H1 (cell line): ENCODE results near the gene CFAP53. TPM values are rescaled to one million over a fixed set of nuclear protein-coding genes. Genes with fewer than 3 reads are reported as not detected.

Experiments
- CTCF ChIA-PET: fragments of 300-600 bp; sonication (Branson Sonifier 250); formaldehyde crosslinking; loops from one replicate; lab custom pipeline; 2021; ENCODE audit not compliant: partially characterized antibody; lab: Charles Lee
- POLR2A ChIA-PET: fragments of 300-600 bp; sonication (Branson Sonifier 250); formaldehyde crosslinking; loops from one replicate; lab custom pipeline; 2021; ENCODE audit warnings: inconsistent platforms; ENCODE audit not compliant: partially characterized antibody; lab: Charles Lee
- DNase-seq, 2 experiments: peaks; one replicate each; pipeline versions ENCODE4 v3.0.0 to v3.0.0-alpha.2; 2010 to 2022; ENCODE audit warnings: low spot score in 2 of 2, low read depth in 1 of 2, mixed read lengths in 1 of 2
- FAIRE-seq: peaks from 2 replicates; lab custom pipeline; 2011; peaks lifted over from hg19 to GRCh38; lab: Jason Lieb, UNC
- H2AFZ ChIP-seq: 2 replicates; pipeline ENCODE4 v1.8.1; 2012; ENCODE audit warnings: low read length, inconsistent platforms
- H2AK5ac ChIP-seq: 2 replicates; pipeline ENCODE4 v1.6.1; 2013; ENCODE audit warnings: low read depth, low read length
- H2BK120ac ChIP-seq: replicated peaks from 2 replicates; pipeline ENCODE3; 2013; ENCODE audit warnings: low read depth, low read length, inconsistent platforms
- H2BK12ac ChIP-seq: 2 replicates; pipeline ENCODE4 v1.6.1; 2013; ENCODE audit warnings: low read depth, low read length
- H2BK15ac ChIP-seq: 2 replicates; pipeline ENCODE4 v1.6.1; 2013; ENCODE audit warnings: low read length
- H2BK20ac ChIP-seq: 2 replicates; pipeline ENCODE4 v1.6.1; 2013; ENCODE audit warnings: low read length
- H2BK5ac ChIP-seq: 2 replicates; pipeline ENCODE4 v1.6.1; 2013; ENCODE audit warnings: low read depth, low read length
- H3K14ac ChIP-seq: 2 replicates; pipeline ENCODE4 v1.6.1; 2013; ENCODE audit warnings: inconsistent platforms; ENCODE audit not compliant: insufficient read length
- H3K18ac ChIP-seq: 2 replicates; pipeline ENCODE4 v1.6.1; 2013; ENCODE audit warnings: low read length; ENCODE audit errors: extremely low read depth
- H3K23ac ChIP-seq: 2 replicates; pipeline ENCODE4 v1.6.1; 2013; ENCODE audit warnings: inconsistent platforms; ENCODE audit not compliant: insufficient read length
- H3K23me2 ChIP-seq: 2 replicates; pipeline ENCODE4 v1.6.1; 2013; ENCODE audit warnings: low read depth, low read length
- H3K27ac ChIP-seq: 2 replicates; pipeline ENCODE4 v1.6.1; 2011; ENCODE audit warnings: low read depth, low read length, inconsistent platforms
- H3K27me3 ChIP-seq, 4 experiments: replicated peaks in 1 of 4; 1 replicate in 1 of 4; 2 replicates in 3 of 4; pipeline versions ENCODE4 v1.6.1 to v1.8.1; 2011 to 2013; ENCODE audit warnings: low read length in 3 of 4, mild to moderate bottlenecking in 3 of 4, inconsistent platforms in 2 of 4, mixed read lengths in 2 of 4, moderate library complexity in 1 of 4; ENCODE audit not compliant: control insufficient read depth in 3 of 4, insufficient read depth in 3 of 4; ENCODE audit errors: extremely low read depth in 1 of 4
- H3K36me3 ChIP-seq, 4 experiments: 2 replicates each; pipeline versions ENCODE4 v1.6.1 to v1.8.1; 2011 to 2013; ENCODE audit warnings: mild to moderate bottlenecking in 4 of 4, low read length in 3 of 4, moderate library complexity in 2 of 4, control low read depth in 1 of 4, inconsistent platforms in 1 of 4; ENCODE audit not compliant: insufficient read depth in 4 of 4, control insufficient read depth in 2 of 4
- H3K4ac ChIP-seq: replicated peaks from 2 replicates; pipeline ENCODE3; 2013; ENCODE audit warnings: low read length, low read depth, mixed read lengths, inconsistent platforms; ENCODE audit not compliant: insufficient read length
- H3K4me1 ChIP-seq, 4 experiments: replicated peaks in 1 of 4; 1 replicate in 1 of 4; 2 replicates in 3 of 4; pipeline versions ENCODE4 v1.6.1 to v1.8.1; 2011 to 2013; ENCODE audit warnings: low read length in 3 of 4, inconsistent platforms in 2 of 4, mixed read lengths in 1 of 4; ENCODE audit not compliant: insufficient read depth in 4 of 4, control insufficient read depth in 3 of 4
- H3K4me2 ChIP-seq, 2 experiments: 2 replicates each; pipeline versions ENCODE4 v1.6.1 to v1.8.1; 2011 to 2013; ENCODE audit warnings: low read depth in 2 of 2, low read length in 2 of 2, control low read depth in 1 of 2, inconsistent platforms in 1 of 2, mild to moderate bottlenecking in 1 of 2; ENCODE audit not compliant: insufficient read depth in 1 of 2
- H3K4me3 ChIP-seq, 4 experiments: fragments of 200-600, 300-600 bp in 1 of 4; sonication (generic), shearing (Covaris generic), sonication (Bioruptor Twin) in 1 of 4; 2 replicates each; pipeline versions ENCODE4 v1.5.1 to v1.8.1; 2011 to 2016; ENCODE audit warnings: low read length in 4 of 4, low read depth in 3 of 4, control low read depth in 2 of 4, inconsistent platforms in 2 of 4, mild to moderate bottlenecking in 2 of 4, mixed read lengths in 1 of 4, moderate library complexity in 1 of 4; ENCODE audit not compliant: insufficient read depth in 2 of 4; ENCODE audit errors: extremely low read depth in 1 of 4
- H3K56ac ChIP-seq: replicated peaks from 2 replicates; pipeline ENCODE3; 2013; ENCODE audit warnings: low read depth, mild to moderate bottlenecking, mixed read lengths, low read length, inconsistent platforms; ENCODE audit not compliant: insufficient read length
- H3K79me1 ChIP-seq: 2 replicates; pipeline ENCODE4 v1.6.1; 2013; ENCODE audit warnings: low read depth, low read length, control low read depth
- H3K79me2 ChIP-seq, 2 experiments: 2 replicates each; pipeline versions ENCODE4 v1.6.1 to v1.8.1; 2012 to 2013; ENCODE audit warnings: low read length in 2 of 2, mild to moderate bottlenecking in 2 of 2, inconsistent platforms in 1 of 2; ENCODE audit not compliant: insufficient read depth in 2 of 2, control insufficient read depth in 1 of 2
- H3K9ac ChIP-seq, 4 experiments: replicated peaks in 1 of 4; 1 replicate in 1 of 4; 2 replicates in 3 of 4; pipeline versions ENCODE4 v1.6.1 to v1.8.1; 2011 to 2013; ENCODE audit warnings: low read depth in 3 of 4, low read length in 3 of 4, control low read depth in 2 of 4, mild to moderate bottlenecking in 2 of 4, moderate library complexity in 2 of 4, inconsistent platforms in 1 of 4; ENCODE audit errors: extremely low read depth in 1 of 4
- H3K9me3 ChIP-seq, 2 experiments: 2 replicates each; pipeline versions ENCODE4 v1.6.1 to v1.8.1; 2012 to 2013; ENCODE audit warnings: mild to moderate bottlenecking in 2 of 2, moderate library complexity in 2 of 2, control low read depth in 1 of 2, inconsistent platforms in 1 of 2, low read depth in 1 of 2, low read length in 1 of 2, mixed read lengths in 1 of 2; ENCODE audit not compliant: insufficient read depth in 2 of 2
- H4K20me1 ChIP-seq, 2 experiments: replicated peaks in 1 of 2; 2 replicates each; pipeline versions ENCODE3 to v1.8.1; 2011 to 2013; ENCODE audit warnings: inconsistent platforms in 2 of 2, low read length in 2 of 2, mild to moderate bottlenecking in 1 of 2; ENCODE audit not compliant: insufficient read depth in 2 of 2, control insufficient read depth in 1 of 2
- H4K5ac ChIP-seq: 2 replicates; pipeline ENCODE4 v1.6.1; 2013; ENCODE audit warnings: low read length, low read depth, mixed read lengths, inconsistent platforms; ENCODE audit not compliant: insufficient read length
- H4K8ac ChIP-seq: 2 replicates; pipeline ENCODE4 v1.8.0; 2013; ENCODE audit warnings: mild to moderate bottlenecking, moderate library complexity, low read length, inconsistent platforms; ENCODE audit not compliant: insufficient read depth; ENCODE audit errors: extremely low read depth
- H4K91ac ChIP-seq: replicated peaks from 2 replicates; pipeline ENCODE3; 2013; ENCODE audit warnings: low read length, mixed read lengths, inconsistent platforms; ENCODE audit not compliant: insufficient read length
- BRCA1 ChIP-seq: IDR thresholded peaks from 2 replicates; pipeline ENCODE4 v1.6.1; 2012; ENCODE audit warnings: low read depth, low read length, improper control_type of control experiment
- CHD2 ChIP-seq: IDR thresholded peaks from 2 replicates; pipeline ENCODE4 v1.6.1; 2012; ENCODE audit warnings: low read length, improper control_type of control experiment
- EZH2 ChIP-seq: fragments of 200-600 bp; sonication (generic); IDR thresholded peaks from 2 replicates; pipeline ENCODE4 v1.7.1; 2012; ENCODE audit warnings: low read depth, mild to moderate bottlenecking, moderate library complexity, low read length, inconsistent platforms; ENCODE audit not compliant: severe bottlenecking
- KDM1A ChIP-seq: fragments of 200-600, 300-600 bp; sonication (generic); IDR thresholded peaks from 2 replicates; pipeline ENCODE4 v1.7.1; 2016; ENCODE audit warnings: mild to moderate bottlenecking, low read length, borderline replicate concordance
- KDM4A ChIP-seq: IDR thresholded peaks from one replicate; pipeline ENCODE4 v1.7.1; 2012; ENCODE audit warnings: low read depth, mild to moderate bottlenecking, moderate library complexity, low read length, inconsistent platforms; ENCODE audit not compliant: severe bottlenecking
- MAFK ChIP-seq: IDR thresholded peaks from 2 replicates; pipeline ENCODE4 v1.6.1; 2012; ENCODE audit warnings: low read depth, mild to moderate bottlenecking, improper control_type of control experiment, low read length
- PHF8 ChIP-seq: fragments of 200-600 bp; sonication (generic); conservative IDR thresholded peaks from 2 replicates; pipeline ENCODE4 v1.7.1; 2012; ENCODE audit warnings: low read depth, mild to moderate bottlenecking, inconsistent platforms, low read length, moderate library complexity
- POLR2AphosphoS5 ChIP-seq: IDR thresholded peaks from 2 replicates; pipeline ENCODE4 v1.6.1; 2011; ENCODE audit warnings: low read depth, low read length
- RFX5 ChIP-seq: IDR thresholded peaks from 2 replicates; pipeline ENCODE4 v1.6.1; 2011; ENCODE audit warnings: low read depth, low read length, improper control_type of control experiment, borderline replicate concordance
- RNF2 ChIP-seq: fragments of 200-900, 300-1000 bp; sonication (generic); IDR thresholded peaks from 2 replicates; pipeline ENCODE4 v1.7.1; 2016; ENCODE audit warnings: borderline replicate concordance, low read depth, mild to moderate bottlenecking, antibody characterized with exemption, low read length; ENCODE audit not compliant: poor library complexity, severe bottlenecking; ENCODE audit errors: missing control alignments
- ZNF274 ChIP-seq: IDR thresholded peaks from 2 replicates; pipeline ENCODE4 v1.7.0; 2012; ENCODE audit warnings: low read length, borderline replicate concordance; ENCODE audit errors: extremely low read depth
- WGBS, 2 experiments: shearing (Covaris generic) in 1 of 2; methylation state at CpG; one replicate each; pipeline versions ENCODE4 v1.1.6 to v1.1.7; 2013 to 2015; ENCODE audit warnings: low lambda C conversion rate in 2 of 2, mixed read lengths in 2 of 2, inconsistent platforms in 1 of 2, low coverage in 1 of 2, missing lambda C conversion rate in 1 of 2; ENCODE audit not compliant: insufficient replicate concordance in 2 of 2, insufficient coverage in 1 of 2, insufficient read length in 1 of 2; ENCODE audit errors: extremely low coverage in 1 of 2, missing lambda C conversion rate in 1 of 2; 5-methylcytosine and 5-hydroxymethylcytosine counted together
- polyA plus RNA-seq, 7 experiments: library from polyadenylated mRNA; depleted of rRNA in 3 of 7; stranded (reverse) in 5 of 7; unstranded in 2 of 7; fragments of >200 nt in 5 of 7; fragments of 200-250 nt in 2 of 7; gene quantifications; 1 replicate in 5 of 7; 2 replicates in 1 of 7; 4 replicates in 1 of 7; pipeline versions ENCODE4 v1.2.1 to v1.2.3, GENCODE V29; 2011 to 2013; ENCODE audit warnings: missing spikeins in 2 of 7, mixed read lengths in 2 of 7
- total RNA-seq: library from RNA; stranded (reverse); fragmentation: NEBNext Ultra II Directional; extraction: Animal tissue kit (Norgen Biotek cat#: 25700); gene quantifications from 2 replicates; pipeline ENCODE4 v1.2.1, GENCODE V29; 2021
- TF ChIP-seq, protein P1 (sequence below): IDR thresholded peaks from 2 replicates; pipeline ENCODE4 v1.6.1; 2012; ENCODE audit warnings: low read length, inconsistent platforms

CFAP53 gene
- total and polyA plus RNA-seq, 2 of the 8 experiments (the other 6 are each of a cell fraction or from before 2014, with no cell fraction given): 0.08 to 0.30 TPM

GRCh38 chr18:50182511-50182910, 83.8 kb downstream of the CFAP53 start:
- Histone ChIP-seq H2BK120ac (no peak overlapping the region), H3K9me3 (no peaks in the 10 kb centered on the region), H2AK5ac (no peak overlapping the region), H3K27me3 (no peaks in the 10 kb centered on the region), H3K23ac (no peak overlapping the region), H3K14ac (no peak overlapping the region), H2BK15ac (no peak overlapping the region), H2BK5ac (no peak overlapping the region), H3K79me2 (no peaks in the 10 kb centered on the region), H3K56ac (no peak overlapping the region), H3K9ac (no peak overlapping the region), H3K4me1 (peaks cover 0 to 1% (median 0%) of the 10 kb centered on the region in 4 experiments; a peak in 1 of 7 replicates), H3K4me3 (no peak overlapping the region), H3K79me1 (no peaks in the 10 kb centered on the region), H3K4ac (no peak overlapping the region), H2BK20ac (no peak overlapping the region), H4K91ac (no peak overlapping the region), H2AFZ (no peak overlapping the region), H3K27ac (no peak overlapping the region), H4K5ac (no peak overlapping the region), H2BK12ac (no peak overlapping the region), H3K4me2 (no peak overlapping the region), H3K18ac (no peak overlapping the region), H4K20me1 (no peaks in the 10 kb centered on the region), H3K36me3 (no peaks in the 10 kb centered on the region), H3K23me2 (no peaks in the 10 kb centered on the region), H4K8ac (no peak overlapping the region)
- CTCF ChIA-PET: no interaction called here
- FAIRE-seq (no peak), DNase-seq (no peak)
- POLR2A ChIA-PET: no interaction called here
- WGBS, 2 experiments: 87% methylated on average over 1 of the region's 1 CpG; no CpG with 5 or more reads in 1 of the 2 experiments
- TF ChIP-seq ZNF274: no peak
- TF ChIP-seq CHD2: no peak
- TF ChIP-seq, protein P1, sequence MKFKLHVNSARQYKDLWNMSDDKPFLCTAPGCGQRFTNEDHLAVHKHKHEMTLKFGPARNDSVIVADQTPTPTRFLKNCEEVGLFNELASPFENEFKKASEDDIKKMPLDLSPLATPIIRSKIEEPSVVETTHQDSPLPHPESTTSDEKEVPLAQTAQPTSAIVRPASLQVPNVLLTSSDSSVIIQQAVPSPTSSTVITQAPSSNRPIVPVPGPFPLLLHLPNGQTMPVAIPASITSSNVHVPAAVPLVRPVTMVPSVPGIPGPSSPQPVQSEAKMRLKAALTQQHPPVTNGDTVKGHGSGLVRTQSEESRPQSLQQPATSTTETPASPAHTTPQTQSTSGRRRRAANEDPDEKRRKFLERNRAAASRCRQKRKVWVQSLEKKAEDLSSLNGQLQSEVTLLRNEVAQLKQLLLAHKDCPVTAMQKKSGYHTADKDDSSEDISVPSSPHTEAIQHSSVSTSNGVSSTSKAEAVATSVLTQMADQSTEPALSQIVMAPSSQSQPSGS: no peak
- TF ChIP-seq PHF8: no peak
- TF ChIP-seq MAFK: no peak
- no peak for TF ChIP-seq KDM1A
- TF ChIP-seq RFX5: no peak
- no peak for TF ChIP-seq EZH2
- TF ChIP-seq RNF2: no peak
- TF ChIP-seq KDM4A: no peak
- TF ChIP-seq POLR2AphosphoS5: no peak
- no peak for TF ChIP-seq BRCA1
